ENCODE results near the gene SEC24C. TPM values are rescaled to one million over a fixed set of nuclear protein-coding genes. Genes with fewer than 3 reads are reported as not detected.

Gene SEC24C
- total RNA-seq, 1 donor from 2014 or later = 85.9 TPM

DNA sequence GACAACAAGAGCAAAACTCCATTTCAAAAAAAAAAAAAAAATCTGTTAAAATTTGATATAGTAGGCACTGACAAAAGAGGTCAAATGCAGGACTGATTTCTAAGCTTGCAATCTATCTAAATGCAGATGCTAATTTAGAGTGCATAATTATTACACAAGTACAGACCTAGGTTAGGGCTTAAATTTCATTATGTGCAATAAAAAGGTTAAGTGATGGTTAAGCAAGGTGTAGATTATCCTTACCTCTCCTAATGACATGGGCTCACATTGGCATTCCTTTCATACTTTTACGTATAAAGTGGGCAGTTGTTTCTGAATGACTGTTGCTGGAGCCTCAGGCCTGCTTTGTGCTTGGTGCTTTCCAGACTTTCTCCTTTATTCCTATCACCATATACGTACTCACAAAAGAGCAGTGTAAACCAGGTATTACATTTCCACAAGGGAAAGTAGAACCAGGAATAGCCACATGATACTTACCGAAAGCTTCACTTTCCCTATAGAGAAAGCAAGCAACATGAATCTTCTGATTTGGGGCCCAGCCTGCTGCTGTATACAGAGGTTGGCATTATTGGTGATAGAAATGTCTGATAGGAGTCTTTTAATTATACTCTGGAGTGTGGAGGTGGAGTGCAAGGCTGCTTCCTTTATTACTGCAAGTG lies 35.5 kb downstream of the SEC24C start:
- H3K4me3 Mint-ChIP-seq = peak overlapping the region; percentile 83
- peaks cover 48% of the 10 kb centered on the region for H3K4me1 Mint-ChIP-seq
- TF ChIP-seq, protein P1, sequence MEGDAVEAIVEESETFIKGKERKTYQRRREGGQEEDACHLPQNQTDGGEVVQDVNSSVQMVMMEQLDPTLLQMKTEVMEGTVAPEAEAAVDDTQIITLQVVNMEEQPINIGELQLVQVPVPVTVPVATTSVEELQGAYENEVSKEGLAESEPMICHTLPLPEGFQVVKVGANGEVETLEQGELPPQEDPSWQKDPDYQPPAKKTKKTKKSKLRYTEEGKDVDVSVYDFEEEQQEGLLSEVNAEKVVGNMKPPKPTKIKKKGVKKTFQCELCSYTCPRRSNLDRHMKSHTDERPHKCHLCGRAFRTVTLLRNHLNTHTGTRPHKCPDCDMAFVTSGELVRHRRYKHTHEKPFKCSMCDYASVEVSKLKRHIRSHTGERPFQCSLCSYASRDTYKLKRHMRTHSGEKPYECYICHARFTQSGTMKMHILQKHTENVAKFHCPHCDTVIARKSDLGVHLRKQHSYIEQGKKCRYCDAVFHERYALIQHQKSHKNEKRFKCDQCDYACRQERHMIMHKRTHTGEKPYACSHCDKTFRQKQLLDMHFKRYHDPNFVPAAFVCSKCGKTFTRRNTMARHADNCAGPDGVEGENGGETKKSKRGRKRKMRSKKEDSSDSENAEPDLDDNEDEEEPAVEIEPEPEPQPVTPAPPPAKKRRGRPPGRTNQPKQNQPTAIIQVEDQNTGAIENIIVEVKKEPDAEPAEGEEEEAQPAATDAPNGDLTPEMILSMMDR (conservative IDR thresholded peaks at IDR 0.05) = no peak
- H3K27me3 Mint-ChIP-seq (ENCODE audit: low read depth) = no peaks in the 10 kb centered on the region
- peak overlapping the region; percentile 43 for H3K27ac Mint-ChIP-seq (ENCODE audit: unreplicated experiment)
- H3K9me3 Mint-ChIP-seq = no peaks in the 10 kb centered on the region
- peaks cover 5% of the 10 kb centered on the region for H3K36me3 Mint-ChIP-seq (ENCODE audit: low read depth)
- DNase-seq (ENCODE audit: low read depth, low spot score) = no peak

- no peak for DNase-seq (ENCODE audit: low read depth, low spot score)
- peak overlapping the region; percentile 43 for H3K27ac Mint-ChIP-seq (ENCODE audit: unreplicated experiment)
Measured at GRCh38 chr10:73780301-73780700, 36.1 kb downstream of the SEC24C start.

DNA sequence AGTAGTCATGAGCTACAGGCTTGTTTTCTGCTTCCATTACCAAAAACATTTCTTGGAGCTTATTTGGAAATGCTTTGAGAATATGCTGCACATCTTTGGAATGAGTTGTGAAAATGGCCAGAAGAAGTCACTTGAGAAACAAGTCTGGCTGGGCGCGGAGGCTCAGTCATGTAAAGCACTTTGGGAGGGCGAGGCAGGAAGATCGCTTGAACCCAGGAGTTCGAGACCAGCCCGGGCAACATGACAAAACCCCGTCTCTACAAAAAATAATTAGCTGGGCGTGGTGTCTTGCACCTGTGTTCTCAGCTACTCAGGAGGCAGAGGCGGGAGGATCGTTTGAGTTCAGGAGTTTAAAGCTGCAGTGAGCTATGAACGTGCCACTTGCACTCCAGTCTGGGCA lies 36.8 kb downstream of the SEC24C start:
- TF ChIP-seq, protein P1 (conservative IDR thresholded peaks at IDR 0.05) = no peak
- H3K36me3 Mint-ChIP-seq (ENCODE audit: low read depth) = peaks cover 5% of the 10 kb centered on the region

More at GRCh38 chr10:73780301-73780700, 36.1 kb downstream of the SEC24C start:
- Mint-ChIP-seq H3K4me3 (peak overlapping the region; percentile 99), H3K9me3 (no peaks in the 10 kb centered on the region), H3K36me3 (ENCODE audit: low read depth) (peaks cover 5% of the 10 kb centered on the region), H3K4me1 (peaks cover 48% of the 10 kb centered on the region), H3K27me3 (ENCODE audit: low read depth) (no peaks in the 10 kb centered on the region)
- TF ChIP-seq, protein P1 (conservative IDR thresholded peaks at IDR 0.05) = no peak

GRCh38 chr10:73781548-73781878 lies 37.3 kb downstream of the SEC24C start:
- Mint-ChIP-seq H3K36me3 (ENCODE audit: low read depth) (peaks cover 5% of the 10 kb centered on the region), H3K9me3 (no peaks in the 10 kb centered on the region), H3K27me3 (ENCODE audit: low read depth) (no peaks in the 10 kb centered on the region), H3K4me1 (peaks cover 48% of the 10 kb centered on the region), H3K4me3 (peak overlapping the region; percentile 99), H3K27ac (ENCODE audit: unreplicated experiment) (peak overlapping the region; percentile 99)
- DNase-seq (ENCODE audit: low read depth, low spot score) = no peak
- TF ChIP-seq, protein P1 (conservative IDR thresholded peaks at IDR 0.05) = no peak

More for the DNA sequence above, 36.8 kb downstream of the SEC24C start:
- peak overlapping the region; percentile 99 for H3K4me3 Mint-ChIP-seq
- no peaks in the 10 kb centered on the region for H3K27me3 Mint-ChIP-seq (ENCODE audit: low read depth)
- DNase-seq (ENCODE audit: low read depth, low spot score) = no peak
- no peak overlapping the region for H3K27ac Mint-ChIP-seq (ENCODE audit: unreplicated experiment)
- no peaks in the 10 kb centered on the region for H3K9me3 Mint-ChIP-seq
- peaks cover 43% of the 10 kb centered on the region for H3K4me1 Mint-ChIP-seq

DNA sequence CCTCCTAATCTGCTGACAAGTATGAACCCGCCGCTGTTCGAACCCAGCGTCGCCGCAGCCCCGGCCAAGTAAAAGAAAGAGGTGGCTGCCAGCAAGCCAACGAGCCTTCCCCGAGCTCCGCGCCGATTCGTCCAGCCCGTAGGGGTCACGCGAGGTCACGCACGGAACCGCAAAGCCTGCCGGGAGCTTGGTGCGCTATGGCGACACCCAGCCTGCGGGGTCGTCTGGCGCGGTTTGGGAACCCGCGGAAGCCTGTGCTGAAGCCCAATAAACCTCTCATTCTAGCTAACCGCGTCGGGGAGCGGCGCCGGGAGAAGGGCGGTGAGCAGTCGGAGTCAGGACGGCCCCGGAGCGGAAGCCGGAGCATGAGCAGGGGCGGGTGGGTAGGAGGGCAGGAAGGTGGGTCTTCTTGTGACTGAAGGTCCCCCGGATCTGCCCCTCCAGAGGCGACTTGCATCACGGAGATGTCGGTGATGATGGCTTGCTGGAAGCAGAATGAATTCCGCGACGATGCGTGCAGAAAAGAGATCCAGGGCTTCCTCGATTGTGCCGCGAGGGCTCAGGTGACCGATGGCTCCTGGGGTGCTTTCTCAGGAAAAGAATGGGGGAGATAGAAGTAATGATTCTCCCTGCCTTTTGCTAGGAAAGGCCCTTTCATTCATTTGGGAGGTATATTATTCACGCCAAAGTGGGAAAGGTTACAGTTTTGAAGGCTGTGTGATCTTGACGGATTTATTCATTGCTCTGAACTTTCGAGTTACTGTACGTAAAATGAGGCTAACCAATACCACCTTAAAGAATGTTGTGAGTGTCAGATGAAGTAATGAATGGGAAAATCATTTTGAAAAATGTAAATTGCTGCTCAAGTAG lies 37.9 kb downstream of the SEC24C start, which contains the start of gene CHCHD1:
CHCHD1 (plus strand) TSS at position 170 of the 870 bp plus-strand sequence; CDS start at position 198, 28 bp downstream.
- TF ChIP-seq, protein P1 (conservative IDR thresholded peaks at IDR 0.05) = no peak
- H3K36me3 Mint-ChIP-seq (ENCODE audit: low read depth) = peaks cover 5% of the 10 kb centered on the region
- no peaks in the 10 kb centered on the region for H3K9me3 Mint-ChIP-seq
- H3K27me3 Mint-ChIP-seq (ENCODE audit: low read depth) = no peaks in the 10 kb centered on the region
- DNase-seq (ENCODE audit: low read depth, low spot score) = peak; percentile 97
- peak within 1 kb of the TSS; percentile 99 for H3K4me3 Mint-ChIP-seq
- peak within 1 kb of the TSS; percentile 99 for H3K27ac Mint-ChIP-seq (ENCODE audit: unreplicated experiment)
- peaks cover 52% of the 10 kb centered on the region for H3K4me1 Mint-ChIP-seq

All from neural crest cell (in vitro differentiated cells).